CD1c-positive myeloid dendritic cell (primary cell): ENCODE data around the gene SEPSECS.
A peak's percentile ranks its signal among the peaks of the same experiment; 100 is the strongest.

Experiments used
- DNase-seq: peaks from one replicate; pipeline ENCODE4 v3.0.0-alpha.2; 2016; ENCODE audit errors: extremely low spot score

The SEPSECS gene

GRCh38 chr4:25159837-25160713 is at the start of gene SEPSECS:
TSS of gene SEPSECS (minus strand) at chr4:25160449. CDS start at chr4:25160369, 80 bp downstream.
- DNase-seq, result peak; percentile 99

- no peak for DNase-seq
These were observed 49.5 kb upstream of the SEPSECS start for GRCh38 chr4:25209702-25210101.

- DNase-seq, result no peak
These were observed 47.7 kb upstream of the SEPSECS start for GRCh38 chr4:25207997-25208396.

- DNase-seq, result no peak
These were observed 38.5 kb upstream of the SEPSECS start for GRCh38 chr4:25198713-25199112.

GRCh38 chr4:25190407-25190806 is 30.2 kb upstream of the SEPSECS start:
- no peak for DNase-seq

GRCh38 chr4:25184056-25184455 is 23.8 kb upstream of the SEPSECS start:
- DNase-seq, result no peak

GRCh38 chr4:25182937-25183336 is 22.7 kb upstream of the SEPSECS start:
- DNase-seq, result no peak

- peak; percentile 65 for DNase-seq
These were observed 20.4 kb upstream of the SEPSECS start for GRCh38 chr4:25180524-25181131.

- no peak for DNase-seq
These were observed 18.6 kb upstream of the SEPSECS start for GRCh38 chr4:25178838-25179261.

GRCh38 chr4:25177147-25177546 is 16.9 kb upstream of the SEPSECS start:
- no peak for DNase-seq

- no peak for DNase-seq
These were observed 14.4 kb upstream of the SEPSECS start for GRCh38 chr4:25174674-25175073.

- DNase-seq, result peak; percentile 85
These were observed 13.0 kb upstream of the SEPSECS start for GRCh38 chr4:25172961-25173915.

- DNase-seq, result no peak
These were observed 11.1 kb upstream of the SEPSECS start for GRCh38 chr4:25171201-25171865.

- DNase-seq, result no peak
These were observed 9.2 kb upstream of the SEPSECS start for GRCh38 chr4:25169446-25169845.

GRCh38 chr4:25165916-25166315 is 5.7 kb upstream of the SEPSECS start:
- DNase-seq, result no peak

GRCh38 chr4:25163196-25163595 is 2.9 kb upstream of the SEPSECS start:
- peak; percentile 53 for DNase-seq

GRCh38 chr4:25162566-25162965 is 2.3 kb upstream of the SEPSECS start:
- no peak for DNase-seq

GRCh38 chr4:25161593-25161950 is 1.3 kb upstream of the SEPSECS start:
- no peak for DNase-seq

- DNase-seq, result no peak
These were observed 704 bp upstream of the SEPSECS start for GRCh38 chr4:25160714-25161592.

- DNase-seq, result no peak
These were observed 1.4 kb downstream of the SEPSECS start for GRCh38 chr4:25158817-25159216.

- DNase-seq, result peak; percentile 63
These were observed 3.2 kb downstream of the SEPSECS start for GRCh38 chr4:25157081-25157480.
